K562 (cell line): Measurements from ENCODE around the gene MYOZ3. TPM values are rescaled to one million over a fixed set of nuclear protein-coding genes. Genes with fewer than 3 reads are reported as not detected.

Experiments used
- ATAC-seq: fragments of 200-7000 bp; cut with Tn5 transposase; 3 replicates; pipeline ENCODE4 v1.9.1; 2020; ENCODE audit warnings: moderate library complexity
- BruUV-seq: library from RNA; stranded (reverse); fragments of 400-500 nt; replicated peaks from 2 replicates; lab custom pipeline; 2021; lab: Mats Ljungman, UMichigan
- CTCF ChIA-PET: fragments of 300-600 bp; formaldehyde crosslinking; extraction: SDS; loops from one replicate; lab custom pipeline; 2021; ENCODE audit warnings: low intra/inter-chr PET ratio; lab: Yijun Ruan, JAX
- POLR2A ChIA-PET: fragments of 300-600, 350-650 bp; sonication (Branson Sonifier 250); formaldehyde crosslinking; extraction: SDS; loops from one replicate; lab custom pipeline; 2021; ENCODE audit warnings: antibody characterized with exemption, inconsistent platforms; lab: Yijun Ruan, JAX
- DNase-seq, 4 experiments: peaks; one replicate each; pipeline versions ENCODE4 v3.0.0 to v3.0.0-alpha.2; 2011 to 2018; ENCODE audit warnings: low spot score in 3 of 4, mixed read lengths in 3 of 4; ENCODE audit errors: extremely low read depth in 1 of 4
- FAIRE-seq: peaks from 2 replicates; lab custom pipeline; 2011; peaks lifted over from hg19 to GRCh38; lab: Jason Lieb, UNC
- H2AFZ ChIP-seq: 2 replicates; pipeline ENCODE4 v1.6.0; 2011; ENCODE audit warnings: low read depth, low read length, control low read depth, inconsistent platforms
- H3K27ac ChIP-seq: fragments of 200-600 bp; 3 replicates; pipeline ENCODE4 v1.8.0; 2011; ENCODE audit warnings: low read depth, mild to moderate bottlenecking, control low read depth, inconsistent platforms, low read length, moderate library complexity, mixed read lengths; ENCODE audit errors: extremely low read depth
- H3K27me3 ChIP-seq, 2 experiments: fragments of 300-600 bp in 1 of 2; 2 replicates in 1 of 2; 3 replicates in 1 of 2; pipeline versions ENCODE4 v1.6.0 to v1.8.0; 2011; ENCODE audit warnings: inconsistent platforms in 2 of 2, low read length in 2 of 2, mild to moderate bottlenecking in 1 of 2, mixed read lengths in 1 of 2, moderate library complexity in 1 of 2; ENCODE audit not compliant: control insufficient read depth in 2 of 2, insufficient read depth in 2 of 2
- H3K36me3 ChIP-seq: fragments of 300-600 bp; 3 replicates; pipeline ENCODE4 v1.8.0; 2011; ENCODE audit warnings: mild to moderate bottlenecking, low read length, inconsistent platforms; ENCODE audit not compliant: control insufficient read depth, insufficient read depth
- H3K4me1 ChIP-seq, 2 experiments: fragments of 200-600 bp in 1 of 2; replicated peaks in 1 of 2; 2 replicates in 1 of 2; 3 replicates in 1 of 2; pipeline versions ENCODE4 v1.5.1 to v1.8.0; 2011; ENCODE audit warnings: inconsistent platforms in 2 of 2, low read length in 2 of 2, mild to moderate bottlenecking in 1 of 2, mixed read lengths in 1 of 2, moderate library complexity in 1 of 2; ENCODE audit not compliant: control insufficient read depth in 2 of 2, insufficient read depth in 2 of 2
- H3K4me2 ChIP-seq: 2 replicates; pipeline ENCODE4 v1.6.1; 2011; ENCODE audit warnings: low read length, control low read depth, inconsistent platforms, mixed read lengths; ENCODE audit not compliant: insufficient read depth
- H3K4me3 ChIP-seq: fragments of 200-600 bp; sonication (generic), shearing (Covaris generic); 2 replicates; pipeline ENCODE4 v1.5.1; 2016; ENCODE audit warnings: control low read depth, inconsistent platforms
- H3K79me2 ChIP-seq: fragments of 200-600 bp; 3 replicates; pipeline ENCODE4 v1.8.0; 2011; ENCODE audit warnings: low read length, inconsistent platforms; ENCODE audit not compliant: control insufficient read depth, insufficient read depth
- H3K9ac ChIP-seq, 2 experiments: 2 replicates each; pipeline versions ENCODE4 v1.6.0 to v1.6.1; 2011; ENCODE audit warnings: low read depth in 2 of 2, low read length in 2 of 2, control low read depth in 1 of 2, inconsistent platforms in 1 of 2, mild to moderate bottlenecking in 1 of 2, mixed read lengths in 1 of 2; ENCODE audit not compliant: insufficient read depth in 1 of 2
- H3K9me1 ChIP-seq: one replicate; pipeline ENCODE4 v1.6.0; 2011; ENCODE audit warnings: inconsistent platforms, mild to moderate bottlenecking, low read length, moderate library complexity; ENCODE audit not compliant: control insufficient read depth, insufficient read depth
- H3K9me3 ChIP-seq: replicated peaks from 2 replicates; pipeline ENCODE4 v1.5.1; 2011; ENCODE audit warnings: low read depth, low read length, inconsistent platforms; ENCODE audit not compliant: control insufficient read depth, insufficient read depth
- H4K20me1 ChIP-seq: replicated peaks from 2 replicates; pipeline ENCODE4 v1.6.1; 2011; ENCODE audit warnings: low read length, inconsistent platforms, mixed read lengths; ENCODE audit not compliant: control insufficient read depth, insufficient read depth
- U2AF2 ChIP-seq: fragments of 200-400 bp; formaldehyde crosslinking; optimal IDR thresholded peaks from 2 replicates; pipeline ENCODE3; 2017; ENCODE audit warnings: low read depth, mild to moderate bottlenecking, low read length
- ZBED1 ChIP-seq: IDR thresholded peaks from 2 replicates; pipeline ENCODE4 v1.6.1; 2014
- WGBS: fragments of 100-300 bp; shearing (Covaris generic); methylation state at CpG from one replicate; pipeline ENCODE4 v1.1.6; 2016; ENCODE audit warnings: low coverage, mixed read lengths; ENCODE audit not compliant: insufficient coverage; ENCODE audit errors: missing lambda C conversion rate; 5-methylcytosine and 5-hydroxymethylcytosine counted together
- in situ Hi-C: fragments of 300-500 bp; cut with MboI; formaldehyde crosslinking; loops from 4 replicates; pipeline ENCODE4 v1.15.0; 2018; ENCODE audit warnings: inconsistent platforms, mixed read lengths
- intact Hi-C: fragments of 100-400 bp; cut with micrococcal nuclease; formaldehyde crosslinking; loops from 2 replicates; pipeline ENCODE4 v1.14.2; 2022
- polyA plus RNA-seq, 8 experiments: library from polyadenylated mRNA; depleted of rRNA in 4 of 8; stranded (reverse) in 5 of 8; unstranded in 3 of 8; fragments of >200 nt; fragmentation: Nextera tagmentation in 2 of 8; fragmentation: Illumina TruSeq in 1 of 8; extraction: Ambion mirVana in 2 of 8; extraction: Trizol in 1 of 8; gene quantifications; 2 replicates each; pipeline versions ENCODE4 v1.2.1 to v1.2.3, GENCODE V29; 2011 to 2014; ENCODE audit warnings: inconsistent platforms in 1 of 8, missing spikeins in 1 of 8
- total RNA-seq, 7 experiments: library from RNA; depleted of rRNA in 6 of 7; stranded (reverse); fragments of >200 nt in 6 of 7; fragmentation: Illumina TruSeq in 2 of 7; extraction: Trizol in 2 of 7; gene quantifications; 2 replicates each; pipeline versions ENCODE4 v1.2.1 to v1.2.3, GENCODE V29; 2011 to 2021; ENCODE audit warnings: low replicate concordance in 1 of 7
- TF ChIP-seq, protein P1 (sequence below): fragments of 450-650 bp; IDR thresholded peaks from 2 replicates; pipeline ENCODE4 v1.6.1; 2018; ENCODE audit not compliant: partially characterized antibody
- TF ChIP-seq, protein P2 (sequence below): sonication (generic); formaldehyde crosslinking; IDR thresholded peaks from 2 replicates; pipeline ENCODE4 v1.8.0; 2022; ENCODE audit warnings: missing genetic modification reagents, mild to moderate bottlenecking, moderate library complexity, borderline replicate concordance

The MYOZ3 gene
- total and polyA plus RNA-seq, 9 of the 15 experiments (the other 6 are each of a cell fraction or from before 2014, with no cell fraction given), result not detected

DNA sequence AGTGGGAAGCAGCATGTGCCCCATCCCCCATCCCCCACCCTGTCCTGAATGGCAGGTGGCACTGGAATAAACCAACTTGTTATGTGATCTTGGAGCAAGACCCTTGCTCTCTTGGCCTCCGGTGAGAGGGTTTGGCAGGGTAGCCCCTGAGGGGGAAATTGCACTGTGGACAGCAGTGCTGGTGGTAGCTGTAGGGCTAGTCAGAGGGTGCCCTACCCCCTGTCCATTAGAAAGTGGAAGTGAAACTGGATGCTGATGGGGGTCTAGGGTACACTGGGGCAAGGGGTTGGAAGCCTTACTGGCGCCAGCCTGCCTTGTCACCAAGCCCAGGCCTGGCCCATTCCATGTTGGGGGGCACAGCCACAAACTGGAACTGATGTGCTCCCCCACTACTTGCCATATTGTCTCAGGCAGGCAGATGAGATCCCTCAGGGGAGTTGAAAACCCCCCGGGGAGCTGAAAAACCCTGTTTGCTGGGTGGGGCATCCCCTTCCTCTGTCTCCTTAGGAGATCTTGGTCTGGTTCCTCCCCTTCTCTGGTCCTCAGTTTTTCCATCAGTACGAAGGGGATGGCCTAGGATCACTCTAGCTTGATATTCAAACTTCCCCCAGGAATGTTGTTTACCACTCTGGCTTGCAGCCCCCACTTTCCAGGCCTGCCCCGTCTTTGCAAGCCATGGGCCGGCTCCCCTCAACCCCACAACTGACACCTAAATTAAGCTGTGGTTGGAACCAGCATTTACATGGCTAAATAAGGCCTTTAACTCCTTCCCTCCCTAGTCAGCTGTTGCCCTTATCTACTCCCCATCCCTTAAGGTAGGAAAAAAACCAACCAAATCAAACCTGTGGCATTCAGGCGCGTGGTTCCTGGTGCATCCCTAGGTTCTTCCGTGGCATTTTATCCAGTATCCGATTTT, 35.0 kb upstream of the MYOZ3 start:
- Histone ChIP-seq H2AFZ (no peak overlapping the region), H3K36me3 (no peaks in the 10 kb centered on the region), H3K27ac (no peak overlapping the region), H3K9ac (no peak overlapping the region), H3K9me3 (no peaks in the 10 kb centered on the region), H3K4me2 (no peak overlapping the region), H3K4me3 (no peak overlapping the region), H3K4me1 (peaks cover 0 to 8% of the 10 kb centered on the region in 2 experiments; a peak in 2 of 5 replicates), H3K9me1 (no peaks in the 10 kb centered on the region), H3K27me3 (peaks cover 16 to 64% of the 10 kb centered on the region in 2 experiments; a peak in 4 of 5 replicates), H4K20me1 (peaks cover 8% of the 10 kb centered on the region; the same call in 1 of the 2 replicates), H3K79me2 (no peaks in the 10 kb centered on the region)
- CTCF ChIA-PET, result no interaction called here
- no peak for TF ChIP-seq ZBED1
- TF ChIP-seq, protein P1, sequence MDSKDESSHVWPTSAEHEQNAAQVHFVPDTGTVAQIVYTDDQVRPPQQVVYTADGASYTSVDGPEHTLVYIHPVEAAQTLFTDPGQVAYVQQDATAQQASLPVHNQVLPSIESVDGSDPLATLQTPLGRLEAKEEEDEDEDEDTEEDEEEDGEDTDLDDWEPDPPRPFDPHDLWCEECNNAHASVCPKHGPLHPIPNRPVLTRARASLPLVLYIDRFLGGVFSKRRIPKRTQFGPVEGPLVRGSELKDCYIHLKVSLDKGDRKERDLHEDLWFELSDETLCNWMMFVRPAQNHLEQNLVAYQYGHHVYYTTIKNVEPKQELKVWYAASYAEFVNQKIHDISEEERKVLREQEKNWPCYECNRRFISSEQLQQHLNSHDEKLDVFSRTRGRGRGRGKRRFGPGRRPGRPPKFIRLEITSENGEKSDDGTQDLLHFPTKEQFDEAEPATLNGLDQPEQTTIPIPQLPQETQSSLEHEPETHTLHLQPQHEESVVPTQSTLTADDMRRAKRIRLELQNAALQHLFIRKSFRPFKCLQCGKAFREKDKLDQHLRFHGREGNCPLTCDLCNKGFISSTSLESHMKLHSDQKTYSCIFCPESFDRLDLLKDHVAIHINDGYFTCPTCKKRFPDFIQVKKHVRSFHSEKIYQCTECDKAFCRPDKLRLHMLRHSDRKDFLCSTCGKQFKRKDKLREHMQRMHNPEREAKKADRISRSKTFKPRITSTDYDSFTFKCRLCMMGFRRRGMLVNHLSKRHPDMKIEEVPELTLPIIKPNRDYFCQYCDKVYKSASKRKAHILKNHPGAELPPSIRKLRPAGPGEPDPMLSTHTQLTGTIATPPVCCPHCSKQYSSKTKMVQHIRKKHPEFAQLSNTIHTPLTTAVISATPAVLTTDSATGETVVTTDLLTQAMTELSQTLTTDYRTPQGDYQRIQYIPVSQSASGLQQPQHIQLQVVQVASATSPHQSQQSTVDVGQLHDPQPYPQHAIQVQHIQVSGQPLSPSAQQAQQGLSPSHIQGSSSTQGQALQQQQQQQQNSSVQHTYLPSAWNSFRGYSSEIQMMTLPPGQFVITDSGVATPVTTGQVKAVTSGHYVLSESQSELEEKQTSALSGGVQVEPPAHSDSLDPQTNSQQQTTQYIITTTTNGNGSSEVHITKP, result peak; percentile 75
- TF ChIP-seq, protein P2, sequence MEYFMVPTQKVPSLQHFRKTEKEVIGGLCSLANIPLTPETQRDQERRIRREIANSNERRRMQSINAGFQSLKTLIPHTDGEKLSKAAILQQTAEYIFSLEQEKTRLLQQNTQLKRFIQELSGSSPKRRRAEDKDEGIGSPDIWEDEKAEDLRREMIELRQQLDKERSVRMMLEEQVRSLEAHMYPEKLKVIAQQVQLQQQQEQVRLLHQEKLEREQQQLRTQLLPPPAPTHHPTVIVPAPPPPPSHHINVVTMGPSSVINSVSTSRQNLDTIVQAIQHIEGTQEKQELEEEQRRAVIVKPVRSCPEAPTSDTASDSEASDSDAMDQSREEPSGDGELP (CRISPR knock-in tag), result peak; percentile 23; the same call in 1 of the 2 replicates
- no peak for TF ChIP-seq U2AF2
- ATAC-seq (no peak), FAIRE-seq (no peak), DNase-seq (no peak)
- intact Hi-C loops (no loop called here), in situ Hi-C loops (no loop called here)
- WGBS, result 8% methylated on average over 10 of the region's 10 CpGs
- no TSS peak for BruUV-seq
- POLR2A ChIA-PET, result no interaction called here
